Measurements from ENCODE around the gene SLC5A10.
"Not testable (repeated sequence)": the region's sequence is repeated elsewhere in the genome, so short reads cannot be mapped to it uniquely, and the experiment has no call there.

SLC5A10 gene

GRCh38 chr17:19022747-19023146 is 70.8 kb downstream of the SLC5A10 start:
- Histone ChIP-seq H3K4me1 (ENCODE audit: control insufficient read depth in 1 of 2, insufficient read depth in 2 of 2, low read length in 2 of 2) (peaks cover 0 to 5% of the 10 kb centered on the region in 2 donors), H3K27me3 (ENCODE audit: control insufficient read depth in 1 of 2, insufficient read depth in 2 of 2, low read length in 2 of 2) (no peaks in the 10 kb centered on the region), H3K27ac (ENCODE audit: low read depth, low read length) (no peak overlapping the region), H3K9me3 (ENCODE audit: control insufficient read depth in 1 of 2, low read length in 2 of 2) (no peaks in the 10 kb centered on the region), H3K36me3 (ENCODE audit: control insufficient read depth in 1 of 2, insufficient read depth in 2 of 2, low read length in 2 of 2) (no peaks in the 10 kb centered on the region), H3K9ac (ENCODE audit: low read depth in 1 of 2, low read length in 2 of 2) (no peak overlapping the region), H3K4me3 (ENCODE audit: low read depth in 1 of 2, low read length in 2 of 2) (no peak overlapping the region)

- peaks cover 0 to under 1% of the 10 kb centered on the region in 2 donors for H3K4me1 ChIP-seq (ENCODE audit: control insufficient read depth in 1 of 2, insufficient read depth in 2 of 2, low read length in 2 of 2)
- no peaks in the 10 kb centered on the region for H3K36me3 ChIP-seq (ENCODE audit: control insufficient read depth in 1 of 2, insufficient read depth in 2 of 2, low read length in 2 of 2)
- H3K9me3 ChIP-seq (ENCODE audit: control insufficient read depth in 1 of 2, low read length in 2 of 2) = no peaks in the 10 kb centered on the region
- no peaks in the 10 kb centered on the region for H3K27me3 ChIP-seq (ENCODE audit: control insufficient read depth in 1 of 2, insufficient read depth in 2 of 2, low read length in 2 of 2)
- no peak overlapping the region for H3K9ac ChIP-seq (ENCODE audit: low read depth in 1 of 2, low read length in 2 of 2)
- H3K27ac ChIP-seq (ENCODE audit: low read depth, low read length) = no peak overlapping the region
- no peak overlapping the region for H3K4me3 ChIP-seq (ENCODE audit: low read depth in 1 of 2, low read length in 2 of 2)
Observed at GRCh38 chr17:19023209-19023999, 71.4 kb downstream of the SLC5A10 start.

DNA sequence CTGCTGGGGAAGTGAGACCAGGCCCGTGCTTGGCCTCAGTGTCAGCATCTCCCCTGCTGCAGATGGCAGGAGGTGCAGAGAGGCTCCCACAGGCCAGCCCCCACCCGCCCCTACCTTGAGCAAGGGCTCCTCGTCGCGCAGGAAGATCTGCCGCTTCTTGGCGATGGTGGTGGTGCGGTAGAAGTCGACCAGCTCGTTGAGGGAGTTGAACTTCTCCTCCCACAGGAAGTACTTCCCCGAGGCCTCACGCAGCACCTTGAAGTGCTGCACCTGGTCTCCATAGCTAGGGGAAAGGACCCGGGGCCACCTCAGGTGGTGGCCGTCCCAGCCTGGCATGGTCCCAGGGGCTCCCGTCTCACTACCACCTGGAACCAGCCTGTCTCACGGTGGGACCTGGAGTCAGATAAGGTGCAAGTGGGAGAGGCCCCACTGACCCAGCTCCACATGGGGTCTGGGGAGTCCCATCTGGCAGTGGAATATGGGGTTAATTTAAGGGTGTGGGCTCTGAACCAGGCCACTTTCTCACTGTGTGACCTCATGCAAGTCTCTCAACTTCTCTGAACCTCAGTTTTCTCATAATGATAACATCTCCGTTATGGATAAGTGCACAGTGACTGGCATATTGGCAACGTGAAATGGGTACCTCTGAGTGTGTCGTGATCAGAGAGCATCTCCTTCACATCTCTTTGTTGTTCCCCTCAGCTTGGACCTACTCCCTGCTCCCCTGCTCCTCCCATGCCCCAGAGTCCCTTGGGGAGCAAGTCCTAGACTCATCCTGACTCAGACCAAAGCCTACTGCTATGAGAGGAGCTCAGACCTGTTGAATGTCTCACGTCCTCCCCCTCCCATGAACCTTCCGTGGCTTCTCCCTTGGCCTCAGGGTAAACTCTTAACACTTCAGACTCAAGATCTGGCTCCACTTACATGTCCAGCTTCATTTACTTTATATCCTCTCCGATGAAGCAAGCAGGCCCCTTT is 72.4 kb downstream of the SLC5A10 start:
- no peaks in the 10 kb centered on the region for H3K27me3 ChIP-seq (ENCODE audit: control insufficient read depth in 1 of 2, insufficient read depth in 2 of 2, low read length in 2 of 2)
- H3K9me3 ChIP-seq (ENCODE audit: control insufficient read depth in 1 of 2, low read length in 2 of 2) = no peaks in the 10 kb centered on the region
- H3K4me1 ChIP-seq (ENCODE audit: control insufficient read depth in 1 of 2, insufficient read depth in 2 of 2, low read length in 2 of 2) = no peaks in the 10 kb centered on the region
- H3K27ac ChIP-seq (ENCODE audit: low read depth, low read length) = no peak overlapping the region
- no peak overlapping the region for H3K9ac ChIP-seq (ENCODE audit: low read depth in 1 of 2, low read length in 2 of 2)
- H3K36me3 ChIP-seq (ENCODE audit: control insufficient read depth in 1 of 2, insufficient read depth in 2 of 2, low read length in 2 of 2) = no peaks in the 10 kb centered on the region
- H3K4me3 ChIP-seq (ENCODE audit: low read depth in 1 of 2, low read length in 2 of 2) = no peak overlapping the region

DNA sequence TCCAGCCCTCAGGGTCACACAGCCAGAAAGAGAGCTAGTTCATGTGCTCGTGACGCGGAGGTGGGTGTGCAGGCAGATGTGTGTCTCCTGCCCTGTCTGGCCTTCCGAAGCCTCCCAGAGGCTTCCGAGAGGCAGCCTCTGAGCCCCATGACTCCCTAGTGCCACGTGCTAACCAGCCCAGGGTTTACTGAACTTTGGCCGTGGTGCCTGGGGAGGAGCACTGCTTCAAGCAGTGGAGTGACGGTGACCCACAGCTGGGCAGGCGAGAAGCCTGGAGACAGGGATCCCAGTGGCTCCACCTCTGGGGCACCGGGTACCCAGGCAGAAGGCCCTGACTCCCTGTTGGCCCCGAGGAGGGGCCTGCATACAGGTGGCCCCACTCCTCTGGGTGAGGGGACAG is 76.7 kb downstream of the SLC5A10 start:
- H3K4me3 ChIP-seq (ENCODE audit: low read depth in 1 of 2, low read length in 2 of 2); H3K9me3 ChIP-seq (ENCODE audit: control insufficient read depth in 1 of 2, low read length in 2 of 2); H3K36me3 ChIP-seq (ENCODE audit: control insufficient read depth in 1 of 2, insufficient read depth in 2 of 2, low read length in 2 of 2); H3K9ac ChIP-seq (ENCODE audit: low read depth in 1 of 2, low read length in 2 of 2); H3K27ac ChIP-seq (ENCODE audit: low read depth, low read length); H3K27me3 ChIP-seq (ENCODE audit: control insufficient read depth in 1 of 2, insufficient read depth in 2 of 2, low read length in 2 of 2); H3K4me1 ChIP-seq (ENCODE audit: control insufficient read depth in 1 of 2, insufficient read depth in 2 of 2, low read length in 2 of 2): not testable (repeated sequence)

DNA sequence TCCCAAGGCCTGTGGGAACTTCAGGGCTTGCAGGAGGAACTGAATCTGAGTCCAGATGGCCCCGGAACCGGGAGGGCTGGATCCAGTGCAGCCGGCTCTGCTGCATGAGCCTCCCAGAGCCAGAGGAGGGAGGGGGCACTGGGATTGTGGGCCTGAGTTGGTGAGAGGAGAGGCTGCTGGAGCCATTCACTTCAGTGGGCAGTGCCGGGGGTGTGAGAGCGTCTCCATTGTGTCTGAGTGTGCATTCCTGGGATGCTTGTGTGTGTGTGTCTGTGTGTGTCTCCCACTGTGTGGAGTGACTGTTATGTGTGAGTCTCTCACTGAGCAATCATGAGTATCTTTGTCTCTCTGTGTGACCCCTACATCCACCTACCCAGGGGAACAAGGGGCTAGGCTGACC is 77.8 kb downstream of the SLC5A10 start:
- H3K27ac ChIP-seq (ENCODE audit: low read depth, low read length); H3K9me3 ChIP-seq (ENCODE audit: control insufficient read depth in 1 of 2, low read length in 2 of 2); H3K9ac ChIP-seq (ENCODE audit: low read depth in 1 of 2, low read length in 2 of 2); H3K36me3 ChIP-seq (ENCODE audit: control insufficient read depth in 1 of 2, insufficient read depth in 2 of 2, low read length in 2 of 2); H3K27me3 ChIP-seq (ENCODE audit: control insufficient read depth in 1 of 2, insufficient read depth in 2 of 2, low read length in 2 of 2); H3K4me3 ChIP-seq (ENCODE audit: low read depth in 1 of 2, low read length in 2 of 2); H3K4me1 ChIP-seq (ENCODE audit: control insufficient read depth in 1 of 2, insufficient read depth in 2 of 2, low read length in 2 of 2): not testable (repeated sequence)

DNA sequence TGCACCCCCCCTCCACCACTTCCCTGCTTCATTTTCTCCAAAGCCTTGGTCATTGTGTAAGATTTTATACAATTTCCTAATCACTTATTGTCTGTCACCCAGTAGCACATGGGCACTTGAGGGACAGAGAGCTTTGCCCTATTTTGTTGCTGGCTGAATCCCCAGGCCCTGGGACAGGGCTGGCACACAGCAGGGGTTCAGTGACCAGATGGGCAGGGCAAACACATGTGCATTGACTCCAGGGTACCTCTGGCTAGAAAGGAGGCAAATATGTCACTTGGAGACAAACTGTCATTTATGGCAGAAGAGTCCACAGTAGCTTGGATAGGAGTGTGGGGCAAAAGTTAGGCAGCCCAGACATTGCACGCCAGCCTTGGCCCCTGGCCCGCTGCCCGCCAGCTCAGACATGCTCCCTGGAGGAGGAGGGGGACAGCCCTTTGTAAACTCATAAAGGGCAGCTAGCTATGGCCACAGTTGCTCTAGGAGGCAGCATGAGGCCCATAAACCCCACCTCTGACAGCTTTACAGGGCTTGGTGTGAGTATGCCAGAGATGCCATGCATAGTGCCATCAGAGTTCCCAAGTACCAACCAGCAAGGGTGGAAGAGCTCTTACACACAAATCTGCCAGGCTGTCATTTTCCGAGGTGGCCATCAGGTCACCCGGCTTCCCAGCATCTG is 78.9 kb downstream of the SLC5A10 start:
- H3K36me3 ChIP-seq (ENCODE audit: control insufficient read depth in 1 of 2, insufficient read depth in 2 of 2, low read length in 2 of 2); H3K9ac ChIP-seq (ENCODE audit: low read depth in 1 of 2, low read length in 2 of 2); H3K27me3 ChIP-seq (ENCODE audit: control insufficient read depth in 1 of 2, insufficient read depth in 2 of 2, low read length in 2 of 2); H3K9me3 ChIP-seq (ENCODE audit: control insufficient read depth in 1 of 2, low read length in 2 of 2); H3K4me1 ChIP-seq (ENCODE audit: control insufficient read depth in 1 of 2, insufficient read depth in 2 of 2, low read length in 2 of 2); H3K4me3 ChIP-seq (ENCODE audit: low read depth in 1 of 2, low read length in 2 of 2); H3K27ac ChIP-seq (ENCODE audit: low read depth, low read length): not testable (repeated sequence)

- H3K9ac ChIP-seq (ENCODE audit: low read depth in 1 of 2, low read length in 2 of 2); H3K9me3 ChIP-seq (ENCODE audit: control insufficient read depth in 1 of 2, low read length in 2 of 2); H3K4me1 ChIP-seq (ENCODE audit: control insufficient read depth in 1 of 2, insufficient read depth in 2 of 2, low read length in 2 of 2); H3K27me3 ChIP-seq (ENCODE audit: control insufficient read depth in 1 of 2, insufficient read depth in 2 of 2, low read length in 2 of 2); H3K4me3 ChIP-seq (ENCODE audit: low read depth in 1 of 2, low read length in 2 of 2); H3K36me3 ChIP-seq (ENCODE audit: control insufficient read depth in 1 of 2, insufficient read depth in 2 of 2, low read length in 2 of 2); H3K27ac ChIP-seq (ENCODE audit: low read depth, low read length): not testable (repeated sequence)
Observed at GRCh38 chr17:19031729-19032128, 79.8 kb downstream of the SLC5A10 start.

- H3K4me1 ChIP-seq (ENCODE audit: control insufficient read depth in 1 of 2, insufficient read depth in 2 of 2, low read length in 2 of 2); H3K4me3 ChIP-seq (ENCODE audit: low read depth in 1 of 2, low read length in 2 of 2); H3K36me3 ChIP-seq (ENCODE audit: control insufficient read depth in 1 of 2, insufficient read depth in 2 of 2, low read length in 2 of 2); H3K27ac ChIP-seq (ENCODE audit: low read depth, low read length); H3K9me3 ChIP-seq (ENCODE audit: control insufficient read depth in 1 of 2, low read length in 2 of 2); H3K27me3 ChIP-seq (ENCODE audit: control insufficient read depth in 1 of 2, insufficient read depth in 2 of 2, low read length in 2 of 2); H3K9ac ChIP-seq (ENCODE audit: low read depth in 1 of 2, low read length in 2 of 2): not testable (repeated sequence)
Observed at GRCh38 chr17:19032377-19032988, 80.5 kb downstream of the SLC5A10 start.

DNA sequence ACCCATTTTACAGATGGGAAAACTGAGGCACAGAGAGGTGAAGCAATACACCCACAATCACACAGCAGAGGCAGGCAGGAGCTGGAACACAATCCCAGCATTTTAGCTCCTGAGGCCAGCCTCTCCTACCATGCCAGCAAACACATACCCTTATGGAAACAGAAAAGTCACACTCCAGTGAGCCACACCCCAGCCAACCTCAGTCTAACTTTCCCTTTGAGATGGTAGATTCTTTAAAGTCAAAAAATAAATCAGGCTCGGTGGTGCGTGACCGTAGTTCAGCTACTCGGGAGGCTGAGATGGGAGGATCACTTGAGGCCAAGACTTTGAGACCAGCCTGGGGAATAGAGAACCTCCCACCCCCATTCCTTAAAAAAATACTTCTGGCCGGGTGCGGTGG is 84.2 kb downstream of the SLC5A10 start:
- H3K27me3 ChIP-seq (ENCODE audit: control insufficient read depth in 1 of 2, insufficient read depth in 2 of 2, low read length in 2 of 2); H3K9me3 ChIP-seq (ENCODE audit: control insufficient read depth in 1 of 2, low read length in 2 of 2); H3K9ac ChIP-seq (ENCODE audit: low read depth in 1 of 2, low read length in 2 of 2); H3K36me3 ChIP-seq (ENCODE audit: control insufficient read depth in 1 of 2, insufficient read depth in 2 of 2, low read length in 2 of 2); H3K4me3 ChIP-seq (ENCODE audit: low read depth in 1 of 2, low read length in 2 of 2); H3K4me1 ChIP-seq (ENCODE audit: control insufficient read depth in 1 of 2, insufficient read depth in 2 of 2, low read length in 2 of 2); H3K27ac ChIP-seq (ENCODE audit: low read depth, low read length): not testable (repeated sequence)

GRCh38 chr17:19037547-19037946 is 85.6 kb downstream of the SLC5A10 start:
- H3K9me3 ChIP-seq (ENCODE audit: control insufficient read depth in 1 of 2, low read length in 2 of 2); H3K27me3 ChIP-seq (ENCODE audit: control insufficient read depth in 1 of 2, insufficient read depth in 2 of 2, low read length in 2 of 2); H3K27ac ChIP-seq (ENCODE audit: low read depth, low read length); H3K4me1 ChIP-seq (ENCODE audit: control insufficient read depth in 1 of 2, insufficient read depth in 2 of 2, low read length in 2 of 2); H3K4me3 ChIP-seq (ENCODE audit: low read depth in 1 of 2, low read length in 2 of 2); H3K36me3 ChIP-seq (ENCODE audit: control insufficient read depth in 1 of 2, insufficient read depth in 2 of 2, low read length in 2 of 2); H3K9ac ChIP-seq (ENCODE audit: low read depth in 1 of 2, low read length in 2 of 2): not testable (repeated sequence)
